Sigmoid colon (tissue), 3 donors: ENCODE measurements around the gene EDARADD.

Experiments used
- CTCF ChIP-seq, 4 experiments: fragments of 450-650 bp in 3 of 4; fragments of 200-600 bp in 1 of 4; IDR thresholded peaks; one replicate each; pipeline ENCODE4 v1.5.1; 2016 to 2019; ENCODE audit warnings: antibody characterized with exemption in 4 of 4, mild to moderate bottlenecking in 3 of 4, moderate library complexity in 2 of 4
- POLR2A ChIP-seq, 2 donors: fragments of 450-650 bp; IDR thresholded peaks; one replicate each; pipeline ENCODE4 v1.6.1; 2016; ENCODE audit warnings: antibody characterized with exemption in 2 of 2, mild to moderate bottlenecking in 2 of 2, moderate library complexity in 2 of 2

GRCh38 chr1:236393681-236394481 lies at the start of gene EDARADD:
- TF ChIP-seq CTCF (IDR thresholded peaks at IDR 0.05) = no peak
- TF ChIP-seq POLR2A (IDR thresholded peaks at IDR 0.05) = no peak
